Measurements from ENCODE around the gene PEMT. TPM values are rescaled to one million over a fixed set of nuclear protein-coding genes. Genes with fewer than 3 reads are reported as not detected.

PEMT gene
- total and polyA plus RNA-seq, 9 of the 15 experiments (the other 6 are each of a cell fraction or from before 2014, with no cell fraction given) = 1.4 to 36.4 (median 13.6) TPM

DNA sequence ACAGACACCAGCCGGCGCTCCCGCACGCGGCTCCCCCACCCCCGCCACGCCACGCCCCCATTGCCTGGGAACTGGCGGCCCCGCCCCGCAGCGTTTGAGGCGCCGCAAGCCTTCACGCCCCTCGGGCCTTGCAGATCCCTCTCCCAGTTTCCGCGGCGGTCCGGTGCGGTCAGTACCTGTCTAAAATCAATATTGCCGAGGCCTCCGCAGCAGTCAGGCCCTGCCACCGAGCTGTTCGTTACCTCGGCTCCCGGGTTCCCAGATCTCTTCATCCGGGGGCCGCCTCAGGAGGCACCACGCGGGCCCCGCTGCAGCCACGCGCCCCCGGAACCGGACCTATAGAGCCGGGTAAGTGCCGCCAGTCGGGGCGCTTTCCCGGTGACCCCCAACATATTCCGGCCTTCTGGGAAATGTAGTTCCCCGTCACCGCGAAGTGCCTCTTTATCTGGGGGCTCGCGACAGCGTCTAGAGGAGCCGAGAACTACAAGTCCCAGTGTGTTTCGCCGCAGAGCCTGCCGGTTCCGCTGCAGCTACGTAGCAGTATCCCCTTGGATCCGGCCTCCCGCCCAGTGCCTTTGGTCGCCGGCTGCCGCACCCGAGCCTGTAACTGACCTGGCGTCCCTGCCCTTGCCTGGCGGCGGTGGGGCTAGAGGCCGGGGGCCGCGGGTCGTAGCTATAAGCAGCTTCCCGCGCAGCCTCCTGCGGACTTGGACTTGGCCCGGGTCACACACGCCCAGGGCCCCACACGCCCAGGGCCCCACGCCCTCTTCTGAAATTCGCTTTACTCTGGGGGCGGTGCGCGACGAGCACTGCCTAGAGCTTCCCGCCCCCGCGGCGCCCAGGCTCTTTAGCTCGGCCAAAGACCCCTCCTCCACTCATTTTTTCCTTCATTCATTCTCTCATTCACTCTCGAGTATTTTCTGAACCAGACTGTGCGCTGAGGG, at the start of gene PEMT (continued):
- TF ChIP-seq ESRRA (IDR thresholded peaks at IDR 0.05; ENCODE audit: borderline replicate concordance, low read depth) (peak; percentile 60; the same call in 1 of the 2 replicates), BACH1 (tag; IDR thresholded peaks at IDR 0.05) (peak; percentile 40; the same call in 1 of the 2 replicates), ZNF354B (CRISPR knock-in tag; IDR thresholded peaks at IDR 0.05) (no peak), MAZ (CRISPR knock-in tag; conservative IDR thresholded peaks at IDR 0.05 in 1 of 2, IDR thresholded peaks at IDR 0.05 in 1 of 2) (peak; percentile 89 to 91), TCFL5 (CRISPR knock-in tag; conservative IDR thresholded peaks at IDR 0.05) (0 out of 2 replicates have a peak, but pooled peaks have one; percentile 32), ZBTB17 (CRISPR knock-in tag; IDR thresholded peaks at IDR 0.05) (peak; percentile 62; the same call in 1 of the 2 replicates), GTF2A2 (tag; IDR thresholded peaks at IDR 0.05) (peak; percentile 62; the same call in 1 of the 2 replicates), GABPB1 (CRISPR knock-in tag; IDR thresholded peaks at IDR 0.05) (peak; percentile 97), ZNF140 (CRISPR knock-in tag; IDR thresholded peaks at IDR 0.05) (no peak), ZNF507 (tag; conservative IDR thresholded peaks at IDR 0.05) (no peak), HSF4 (CRISPR knock-in tag; IDR thresholded peaks at IDR 0.05; ENCODE audit: borderline replicate concordance) (no peak), IFI16 (CRISPR knock-in tag; IDR thresholded peaks at IDR 0.05) (no peak), TAF7 (tag; IDR thresholded peaks at IDR 0.05) (0 out of 2 replicates have a peak, but pooled peaks have one; percentile 11), ZNF24 (IDR thresholded peaks at IDR 0.05) (peak; percentile 63), PCBP2 (IDR thresholded peaks at IDR 0.05; ENCODE audit: low read depth, low read length, poor library complexity, severe bottlenecking) (no peak), SUPT5H (IDR thresholded peaks at IDR 0.05) (peak; percentile 82), NCOA6 (IDR thresholded peaks at IDR 0.05) (no peak), CBFA2T2 (conservative IDR thresholded peaks at IDR 0.05) (no peak), STAG1 (CRISPR knock-in tag; IDR thresholded peaks at IDR 0.05; ENCODE audit: borderline replicate concordance) (no peak), KDM2B (CRISPR knock-in tag; IDR thresholded peaks at IDR 0.05) (no peak)
- TF ChIP-seq, protein P1, sequence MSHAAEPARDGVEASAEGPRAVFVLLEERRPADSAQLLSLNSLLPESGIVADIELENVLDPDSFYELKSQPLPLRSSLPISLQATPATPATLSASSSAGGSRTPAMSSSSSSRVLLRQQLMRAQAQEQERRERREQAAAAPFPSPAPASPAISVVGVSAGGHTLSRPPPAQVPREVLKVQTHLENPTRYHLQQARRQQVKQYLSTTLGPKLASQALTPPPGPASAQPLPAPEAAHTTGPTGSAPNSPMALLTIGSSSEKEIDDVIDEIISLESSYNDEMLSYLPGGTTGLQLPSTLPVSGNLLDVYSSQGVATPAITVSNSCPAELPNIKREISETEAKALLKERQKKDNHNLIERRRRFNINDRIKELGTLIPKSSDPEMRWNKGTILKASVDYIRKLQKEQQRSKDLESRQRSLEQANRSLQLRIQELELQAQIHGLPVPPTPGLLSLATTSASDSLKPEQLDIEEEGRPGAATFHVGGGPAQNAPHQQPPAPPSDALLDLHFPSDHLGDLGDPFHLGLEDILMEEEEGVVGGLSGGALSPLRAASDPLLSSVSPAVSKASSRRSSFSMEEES (CRISPR knock-in tag; IDR thresholded peaks at IDR 0.05) = no peak
- TF ChIP-seq, protein P2, sequence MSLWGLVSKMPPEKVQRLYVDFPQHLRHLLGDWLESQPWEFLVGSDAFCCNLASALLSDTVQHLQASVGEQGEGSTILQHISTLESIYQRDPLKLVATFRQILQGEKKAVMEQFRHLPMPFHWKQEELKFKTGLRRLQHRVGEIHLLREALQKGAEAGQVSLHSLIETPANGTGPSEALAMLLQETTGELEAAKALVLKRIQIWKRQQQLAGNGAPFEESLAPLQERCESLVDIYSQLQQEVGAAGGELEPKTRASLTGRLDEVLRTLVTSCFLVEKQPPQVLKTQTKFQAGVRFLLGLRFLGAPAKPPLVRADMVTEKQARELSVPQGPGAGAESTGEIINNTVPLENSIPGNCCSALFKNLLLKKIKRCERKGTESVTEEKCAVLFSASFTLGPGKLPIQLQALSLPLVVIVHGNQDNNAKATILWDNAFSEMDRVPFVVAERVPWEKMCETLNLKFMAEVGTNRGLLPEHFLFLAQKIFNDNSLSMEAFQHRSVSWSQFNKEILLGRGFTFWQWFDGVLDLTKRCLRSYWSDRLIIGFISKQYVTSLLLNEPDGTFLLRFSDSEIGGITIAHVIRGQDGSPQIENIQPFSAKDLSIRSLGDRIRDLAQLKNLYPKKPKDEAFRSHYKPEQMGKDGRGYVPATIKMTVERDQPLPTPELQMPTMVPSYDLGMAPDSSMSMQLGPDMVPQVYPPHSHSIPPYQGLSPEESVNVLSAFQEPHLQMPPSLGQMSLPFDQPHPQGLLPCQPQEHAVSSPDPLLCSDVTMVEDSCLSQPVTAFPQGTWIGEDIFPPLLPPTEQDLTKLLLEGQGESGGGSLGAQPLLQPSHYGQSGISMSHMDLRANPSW (CRISPR knock-in tag; IDR thresholded peaks at IDR 0.05) = 0 out of 2 replicates have a peak, but pooled peaks have one; percentile 35

All from K562 (cell line).